ENCODE results near the gene SCUBE1. TPM values are rescaled to one million over a fixed set of nuclear protein-coding genes. Genes with fewer than 3 reads are reported as not detected.

The SCUBE1 gene
- total RNA-seq, 1 donor from 2014 or later: 25.9 TPM

DNA sequence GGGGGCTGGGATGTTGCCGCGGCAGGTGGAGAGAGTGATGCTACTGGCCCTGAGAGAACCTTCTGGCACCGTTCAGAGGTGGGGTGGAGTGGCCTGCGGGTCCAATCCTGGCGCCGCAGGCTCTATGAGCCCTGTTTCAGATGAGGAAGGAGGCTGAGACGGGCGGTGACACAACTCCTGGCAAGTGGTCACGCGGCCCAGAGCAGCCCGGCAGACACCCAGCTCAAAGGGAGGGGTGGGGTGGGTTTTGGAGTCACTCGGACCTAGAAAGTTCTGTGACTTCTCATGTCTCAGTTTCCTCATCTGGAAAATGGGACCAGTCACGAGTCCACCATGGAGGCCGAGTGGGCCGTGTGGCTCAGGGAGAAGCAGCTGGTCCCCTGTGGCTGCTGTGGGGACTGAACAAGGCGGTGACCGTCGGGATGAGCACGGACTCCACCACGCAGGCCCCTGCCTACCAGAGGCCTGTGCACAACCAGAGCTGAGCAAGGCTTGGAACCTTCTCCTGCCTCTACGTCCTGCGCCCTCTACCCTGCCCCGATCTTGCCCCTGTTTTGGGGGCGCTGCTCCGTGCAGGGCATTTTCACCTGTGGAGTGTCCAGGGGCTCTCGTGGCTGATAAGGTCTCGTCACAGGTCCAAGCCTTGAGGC lies 188.2 kb downstream of the SCUBE1 start:
- no peak overlapping the region for H3K4me3 ChIP-seq
- Mint-ChIP-seq H3K27me3 (ENCODE audit: insufficient read depth, low read depth) (peaks cover 3% of the 10 kb centered on the region), H3K4me1 (peaks cover 10% of the 10 kb centered on the region), H3K9me3 (no peaks in the 10 kb centered on the region), H3K36me3 (no peaks in the 10 kb centered on the region), H3K27ac (no peak overlapping the region), H3K4me3 (no peak overlapping the region)
- DNase-seq (ENCODE audit: low spot score): no peak
- H3K4me2 ChIP-seq: no peak overlapping the region
- no peak overlapping the region for H3K9ac ChIP-seq
- peaks cover 31% of the 10 kb centered on the region for H3K27me3 ChIP-seq
- H4K20me1 ChIP-seq (ENCODE audit: low read depth): no peaks in the 10 kb centered on the region
- H3K9me3 ChIP-seq (ENCODE audit: low read depth): no peaks in the 10 kb centered on the region
- H2AFZ ChIP-seq (replicated peaks): no peak overlapping the region
- H3K36me3 ChIP-seq: no peaks in the 10 kb centered on the region
- no peak overlapping the region for H3K27ac ChIP-seq
- no peak for TF ChIP-seq EZH2phosphoT487 (IDR thresholded peaks at IDR 0.05)
- TF ChIP-seq EZH2 (IDR thresholded peaks at IDR 0.05): no peak
- TF ChIP-seq CTCF (IDR thresholded peaks at IDR 0.05): no peak
- peaks cover 13% of the 10 kb centered on the region for H3K4me1 ChIP-seq
- H3F3A ChIP-seq (ENCODE audit: low read depth): peaks cover 4% of the 10 kb centered on the region
- H3K79me2 ChIP-seq (ENCODE audit: low read depth): no peaks in the 10 kb centered on the region

DNA sequence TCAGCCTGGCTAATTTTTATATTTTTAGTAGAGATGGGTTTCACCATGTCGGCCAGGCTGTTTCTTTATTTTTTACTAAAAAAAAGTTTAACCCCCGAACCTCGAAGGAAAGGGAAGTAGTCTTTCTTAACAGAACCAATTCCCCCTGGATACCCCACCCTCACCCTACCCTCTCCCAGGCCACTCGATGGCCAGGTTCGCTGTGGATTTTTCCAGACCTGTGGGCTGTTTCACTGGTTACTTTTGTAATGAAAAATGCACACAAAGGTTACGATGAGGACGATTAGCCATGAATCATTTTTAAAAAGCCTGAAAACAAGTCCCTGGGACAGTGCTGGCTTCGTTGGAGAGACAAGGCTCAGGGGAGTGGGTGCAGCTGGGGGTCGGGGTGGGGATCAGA lies 189.3 kb downstream of the SCUBE1 start:
- H3K9ac ChIP-seq: no peak overlapping the region
- peaks cover 4% of the 10 kb centered on the region for H3F3A ChIP-seq (ENCODE audit: low read depth)
- H3K36me3 Mint-ChIP-seq: no peaks in the 10 kb centered on the region
- H3K4me1 ChIP-seq: peaks cover 13% of the 10 kb centered on the region
- peaks cover 10% of the 10 kb centered on the region for H3K4me1 Mint-ChIP-seq
- no peaks in the 10 kb centered on the region for H3K9me3 Mint-ChIP-seq
- H4K20me1 ChIP-seq (ENCODE audit: low read depth): no peaks in the 10 kb centered on the region
- no peak overlapping the region for H3K27ac ChIP-seq
- no peaks in the 10 kb centered on the region for H3K36me3 ChIP-seq
- H3K27me3 Mint-ChIP-seq (ENCODE audit: insufficient read depth, low read depth): peaks cover 6% of the 10 kb centered on the region
- H3K4me2 ChIP-seq: no peak overlapping the region
- no peak overlapping the region for H3K4me3 Mint-ChIP-seq
- DNase-seq (ENCODE audit: low spot score): no peak
- TF ChIP-seq EZH2phosphoT487 (IDR thresholded peaks at IDR 0.05) (no peak), EZH2 (IDR thresholded peaks at IDR 0.05) (no peak), CTCF (IDR thresholded peaks at IDR 0.05) (no peak)
- H3K9me3 ChIP-seq (ENCODE audit: low read depth): no peaks in the 10 kb centered on the region
- H3K27me3 ChIP-seq: peaks cover 31% of the 10 kb centered on the region
- H3K4me3 ChIP-seq: no peak overlapping the region
- H3K79me2 ChIP-seq (ENCODE audit: low read depth): no peaks in the 10 kb centered on the region
- H3K27ac Mint-ChIP-seq: no peak overlapping the region
- no peak overlapping the region for H2AFZ ChIP-seq (replicated peaks)

DNA sequence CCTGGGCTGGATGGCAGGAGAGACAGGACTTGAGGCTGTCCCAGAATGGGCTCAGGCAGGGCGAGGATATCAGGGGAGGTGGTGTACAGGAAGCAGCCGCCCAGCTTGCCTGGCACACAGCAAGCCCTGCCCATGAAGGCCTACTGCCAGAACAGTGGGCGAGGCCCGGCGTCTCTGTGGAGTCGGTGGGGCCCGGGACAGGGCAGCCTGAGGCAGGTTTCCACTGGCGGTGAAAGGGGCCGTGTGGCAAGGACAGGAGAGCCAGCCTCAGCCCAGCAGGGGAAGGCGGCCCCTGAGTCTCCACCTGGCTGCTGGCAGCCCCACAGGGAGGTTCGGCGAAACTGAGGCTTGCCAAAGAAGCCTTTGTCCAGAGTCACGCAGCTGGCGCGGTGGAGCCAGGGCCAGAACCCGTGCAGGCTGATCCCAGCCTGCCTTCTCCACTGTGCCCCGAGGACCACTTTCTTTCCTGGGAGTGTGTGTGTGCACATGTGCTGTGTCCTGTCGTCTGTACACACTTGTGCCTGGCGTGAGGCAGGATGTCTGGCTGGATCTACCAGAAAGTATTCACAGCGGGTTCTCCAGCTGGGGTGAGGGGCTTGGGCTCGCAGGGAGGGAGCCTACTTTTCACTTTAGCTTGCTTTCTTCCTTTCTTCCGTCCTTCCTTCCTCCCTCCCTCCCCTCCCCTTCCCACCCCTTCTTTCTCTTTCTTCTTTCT lies 190.7 kb downstream of the SCUBE1 start:
- peaks cover 4% of the 10 kb centered on the region for H3F3A ChIP-seq (ENCODE audit: low read depth)
- Mint-ChIP-seq H3K9me3 (no peaks in the 10 kb centered on the region), H3K4me3 (peak overlapping the region; percentile 68), H3K27me3 (ENCODE audit: insufficient read depth, low read depth) (peaks cover 6% of the 10 kb centered on the region), H3K36me3 (no peaks in the 10 kb centered on the region), H3K27ac (no peak overlapping the region), H3K4me1 (peaks cover 6% of the 10 kb centered on the region)
- H3K36me3 ChIP-seq: no peaks in the 10 kb centered on the region
- H3K9me3 ChIP-seq (ENCODE audit: low read depth): no peaks in the 10 kb centered on the region
- H3K79me2 ChIP-seq (ENCODE audit: low read depth): no peaks in the 10 kb centered on the region
- H3K4me2 ChIP-seq: no peak overlapping the region
- DNase-seq (ENCODE audit: low spot score): no peak
- no peak overlapping the region for H2AFZ ChIP-seq (replicated peaks)
- H4K20me1 ChIP-seq (ENCODE audit: low read depth): no peaks in the 10 kb centered on the region
- H3K27ac ChIP-seq: no peak overlapping the region
- H3K4me1 ChIP-seq: peaks cover 13% of the 10 kb centered on the region
- TF ChIP-seq CTCF (IDR thresholded peaks at IDR 0.05) (no peak), EZH2 (IDR thresholded peaks at IDR 0.05) (no peak), EZH2phosphoT487 (IDR thresholded peaks at IDR 0.05) (no peak)
- no peak overlapping the region for H3K9ac ChIP-seq
- H3K27me3 ChIP-seq: peaks cover 36% of the 10 kb centered on the region
- H3K4me3 ChIP-seq: no peak overlapping the region
